NCI-H526 (cell line): ENCODE results near the gene APEX1.

Experiments
- DNase-seq, 2 experiments: peaks; one replicate each; lab custom pipeline; 2025; lab: John Stamatoyannopoulos, UW

APEX1 gene

GRCh38 chr14:20454516-20455354, at the start of gene APEX1, which contains the start of gene OSGEP:
Gene APEX1, plus strand, starts transcription at chr14:20455226. Its CDS starts 420 bp downstream, at chr14:20455646.
Gene OSGEP, minus strand, starts transcription at chr14:20454812. Its CDS starts 129 bp downstream, at chr14:20454683.
- DNase-seq, result peak; percentile 98 to 99

- DNase-seq, result no peak
Observed at GRCh38 chr14:20409226-20409625, 45.8 kb upstream of the APEX1 start.

GRCh38 chr14:20412411-20412810, 42.6 kb upstream of the APEX1 start:
- peak in 1 of 2 experiments; percentile 29 for DNase-seq

- DNase-seq, result peak; percentile 62 to 91
Observed at GRCh38 chr14:20412876-20413743, 41.9 kb upstream of the APEX1 start, which contains the start of gene TEP1. Gene TEP1, minus strand, starts transcription at chr14:20413501. Its CDS starts 5,062 bp downstream, at chr14:20408439.

GRCh38 chr14:20413744-20414082, 41.3 kb upstream of the APEX1 start:
- peak in 1 of 2 experiments; percentile 28 for DNase-seq

- peak; percentile 27 to 57 for DNase-seq
Observed at GRCh38 chr14:20415782-20416206, 39.2 kb upstream of the APEX1 start.

- no peak for DNase-seq
Observed at GRCh38 chr14:20416223-20416622, 38.8 kb upstream of the APEX1 start.

- DNase-seq, result no peak
Observed at GRCh38 chr14:20417250-20418186, 37.5 kb upstream of the APEX1 start.

GRCh38 chr14:20418501-20418909, 36.5 kb upstream of the APEX1 start:
- no peak for DNase-seq

- no peak for DNase-seq
Observed at GRCh38 chr14:20419419-20419818, 35.6 kb upstream of the APEX1 start.

GRCh38 chr14:20421267-20421666, 33.8 kb upstream of the APEX1 start:
- DNase-seq, result no peak

- DNase-seq, result no peak
Observed at GRCh38 chr14:20422886-20423285, 32.1 kb upstream of the APEX1 start.

- DNase-seq, result no peak
Observed at GRCh38 chr14:20424851-20425250, 30.2 kb upstream of the APEX1 start.

- DNase-seq, result no peak
Observed at GRCh38 chr14:20427231-20428009, 27.6 kb upstream of the APEX1 start.

GRCh38 chr14:20428010-20428365, 27.0 kb upstream of the APEX1 start:
- no peak for DNase-seq

GRCh38 chr14:20428802-20429201, 26.2 kb upstream of the APEX1 start:
- no peak for DNase-seq

- no peak for DNase-seq
Observed at GRCh38 chr14:20429801-20430669, 25.0 kb upstream of the APEX1 start.

- DNase-seq, result peak in 1 of 2 experiments; percentile 7
Observed at GRCh38 chr14:20434701-20435581, 20.1 kb upstream of the APEX1 start.
